ENCODE results near the gene SGCB. TPM values are rescaled to one million over a fixed set of nuclear protein-coding genes. Genes with fewer than 3 reads are reported as not detected.

Gene SGCB
- total and polyA plus RNA-seq, 8 donors, result 3.2 to 13.8 (median 7.2) TPM

GRCh38 chr4:52054254-52054653, 16.2 kb upstream of the SGCB start:
- Histone ChIP-seq H3K36me3 (no peaks in the 10 kb centered on the region), H3K9me3 (no peaks in the 10 kb centered on the region), H3K4me1 (peaks cover 0 to 7% (median 0%) of the 10 kb centered on the region in 3 donors), H3K4me3 (no peak overlapping the region), H3K27ac (no peak overlapping the region), H3K27me3 (no peaks in the 10 kb centered on the region)
- ATAC-seq (no peak), DNase-seq (no peak), FAIRE-seq (no peak)
- 79 to 80% methylated on average over 3 of the region's 3 CpGs for WGBS, 2 donors
- TF ChIP-seq CTCF (IDR thresholded peaks at IDR 0.05), result no peak
- intact Hi-C loops (cut with DNase I), result no loop called here

GRCh38 chr4:52052475-52052780, 14.3 kb upstream of the SGCB start:
- ATAC-seq (peak in 2 of 4 donors; percentile 23 to 45), FAIRE-seq (no peak), DNase-seq (no peak)
- no peak for TF ChIP-seq CTCF (IDR thresholded peaks at IDR 0.05)
- no peaks in the 10 kb centered on the region for H3K27me3 ChIP-seq
- H3K4me1 ChIP-seq, result no peaks in the 10 kb centered on the region
- no peaks in the 10 kb centered on the region for H3K9me3 ChIP-seq
- intact Hi-C loops (cut with DNase I), result no loop called here
- no peaks in the 10 kb centered on the region for H3K36me3 ChIP-seq
- 45 to 48% methylated on average over 7 of the region's 7 CpGs for WGBS, 2 donors
- peak overlapping the region in 2 of 4 donors; percentile 46 to 57 for H3K4me3 ChIP-seq
- H3K27ac ChIP-seq, result no peak overlapping the region

- Histone ChIP-seq H3K27ac (peak overlapping the region; percentile 26 to 48 (median 46)), H3K27me3 (no peaks in the 10 kb centered on the region), H3K9me3 (no peaks in the 10 kb centered on the region), H3K4me3 (peak overlapping the region; percentile 24 to 57 (median 40)), H3K4me1 (no peaks in the 10 kb centered on the region), H3K36me3 (no peaks in the 10 kb centered on the region)
- intact Hi-C loops (cut with DNase I), result no loop called here
- ATAC-seq, result peak; percentile 87 to 96 (median 92)
- FAIRE-seq, result no peak
- peak; percentile 46 to 72 (median 62) for DNase-seq
- no peak for TF ChIP-seq CTCF (IDR thresholded peaks at IDR 0.05)
- 8 to 10% methylated on average over 46 of the region's 46 CpGs for WGBS, 2 donors
Measured at GRCh38 chr4:52051615-52052474, 13.7 kb upstream of the SGCB start.

GRCh38 chr4:52051213-52051614, 13.1 kb upstream of the SGCB start, which contains the start of gene SPATA18:
Gene SPATA18, plus strand, starts transcription at chr4:52051304. Its CDS starts 401 bp downstream, at chr4:52051705.
- 2% methylated on average over 42 to 44 of the region's 44 CpGs for WGBS, 2 donors
- intact Hi-C loops (cut with DNase I), result no loop called here
- no peak for TF ChIP-seq CTCF (IDR thresholded peaks at IDR 0.05)
- peak within 1 kb of the TSS; percentile 24 to 57 (median 40) for H3K4me3 ChIP-seq
- H3K36me3 ChIP-seq, result no peaks in the 10 kb centered on the region
- H3K27me3 ChIP-seq, result no peaks in the 10 kb centered on the region
- no peaks in the 10 kb centered on the region for H3K9me3 ChIP-seq
- peak; percentile 76 to 81 (median 80) for ATAC-seq
- H3K4me1 ChIP-seq, result no peaks in the 10 kb centered on the region
- H3K27ac ChIP-seq, result peak within 1 kb of the TSS; percentile 26 to 48 (median 46)
- no peak for FAIRE-seq
- DNase-seq, result peak in 5 of 6 donors; percentile 18 to 64 (median 41)

- no peak overlapping the region for H3K4me3 ChIP-seq
- H3K27ac ChIP-seq, result no peak overlapping the region
- ATAC-seq (no peak), FAIRE-seq (no peak), DNase-seq (no peak)
- intact Hi-C loops (cut with DNase I), result no loop called here
- H3K36me3 ChIP-seq, result no peaks in the 10 kb centered on the region
- no peaks in the 10 kb centered on the region for H3K27me3 ChIP-seq
- no peaks in the 10 kb centered on the region for H3K9me3 ChIP-seq
- WGBS, 2 donors, result 78 to 86% methylated on average over 5 of the region's 5 CpGs
- no peaks in the 10 kb centered on the region for H3K4me1 ChIP-seq
- no peak for TF ChIP-seq CTCF (IDR thresholded peaks at IDR 0.05)
Measured at GRCh38 chr4:52049266-52049665, 11.2 kb upstream of the SGCB start.

Measured in pancreas (tissue), 10 donors.